ENCODE measurements around the gene RNF152.

The RNF152 gene

DNA sequence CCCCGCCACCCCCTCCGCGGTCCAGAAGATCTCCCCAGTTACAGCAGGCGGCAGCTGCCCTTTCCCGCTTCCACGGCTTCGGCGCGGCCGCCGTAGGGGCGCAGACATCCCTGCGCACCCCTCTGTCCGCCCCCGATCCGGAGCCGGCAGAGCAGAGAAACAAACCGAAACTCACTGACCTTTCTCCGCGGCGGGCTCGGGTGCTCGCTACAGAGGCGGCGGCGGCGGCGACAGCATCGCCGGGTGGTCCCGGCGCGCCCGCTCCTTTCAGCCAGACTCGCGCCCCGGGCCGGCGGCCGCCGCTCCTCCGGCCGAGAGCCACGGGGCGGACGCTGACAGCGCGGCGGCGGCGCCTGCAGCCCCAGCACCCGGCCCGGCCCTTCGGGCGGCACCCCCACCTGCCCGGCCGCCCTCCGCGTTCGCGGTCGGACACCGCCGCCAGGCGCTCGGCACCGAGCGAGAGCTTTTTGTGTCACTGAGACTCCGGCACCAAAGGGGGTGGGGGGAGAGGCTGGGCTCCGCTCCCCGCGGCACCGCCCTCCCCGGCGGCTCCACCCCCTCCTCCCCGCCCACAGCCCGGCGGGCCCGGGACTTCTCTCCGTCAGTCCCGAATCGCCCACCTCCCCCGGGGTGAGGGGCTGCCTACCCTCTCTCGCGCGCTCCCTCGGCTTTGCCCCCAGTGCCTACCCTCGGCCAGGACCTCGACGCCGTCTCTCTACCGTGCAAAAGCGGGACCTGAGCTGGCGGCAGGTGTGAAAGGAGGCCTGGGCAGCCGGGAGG lies 1.4 kb upstream of the RNF152 start:
- DNase-seq (ENCODE audit: low spot score) = peak; percentile 4

DNA sequence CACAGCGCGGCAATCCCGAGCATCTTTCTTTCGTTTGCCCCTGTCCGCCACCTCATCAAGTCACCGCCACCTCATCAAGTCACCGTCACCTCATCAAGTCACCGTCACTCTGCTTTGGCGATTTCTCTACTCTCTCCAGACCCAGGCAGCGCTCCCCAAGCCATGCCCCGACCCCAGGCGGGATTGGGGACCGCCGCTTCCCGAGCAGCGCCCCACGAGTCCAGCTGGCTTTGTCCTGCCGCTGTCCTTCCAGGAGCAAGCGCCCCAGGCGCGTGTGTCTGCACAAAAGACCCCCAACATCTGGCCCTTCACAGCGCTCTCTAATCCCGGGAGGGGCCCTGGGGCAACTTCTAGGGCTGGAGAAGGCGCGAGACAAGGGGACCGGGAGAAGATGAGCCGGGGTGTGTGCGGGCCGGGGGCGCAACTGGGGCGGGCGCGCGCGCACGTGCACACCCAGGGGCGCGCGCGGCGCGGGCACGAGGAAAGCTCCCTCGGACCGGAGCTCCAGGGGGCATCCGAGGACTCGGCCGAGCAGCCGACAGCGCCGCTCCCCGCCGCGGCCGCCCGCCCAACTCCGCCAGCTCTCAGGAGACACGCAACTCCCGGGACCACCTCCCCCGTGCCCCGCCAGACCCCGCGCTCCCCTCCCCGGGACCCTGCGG lies 633 bp upstream of the RNF152 start:
- no peak for DNase-seq (ENCODE audit: low spot score)

DNA sequence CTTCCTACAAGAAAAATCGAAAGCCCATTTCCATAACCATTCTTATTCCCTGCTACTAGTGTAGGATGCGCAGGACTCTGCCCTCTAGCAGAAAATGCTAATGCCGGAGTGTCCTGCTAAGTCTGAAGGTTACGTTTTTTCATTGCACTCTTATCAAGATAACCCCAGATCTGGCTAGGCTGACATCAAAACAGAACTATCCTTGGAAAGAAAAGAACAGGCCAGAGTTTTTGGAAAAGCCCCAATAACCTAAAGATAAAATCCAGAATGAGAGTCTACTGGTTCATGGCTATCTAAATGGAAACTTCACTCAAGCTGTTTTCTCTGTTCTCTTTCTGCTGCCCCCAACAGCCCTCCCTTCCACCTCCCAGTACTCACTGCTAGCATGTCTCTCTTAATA lies 913 bp downstream of the RNF152 start:
- no peak for DNase-seq (ENCODE audit: low spot score)

DNA sequence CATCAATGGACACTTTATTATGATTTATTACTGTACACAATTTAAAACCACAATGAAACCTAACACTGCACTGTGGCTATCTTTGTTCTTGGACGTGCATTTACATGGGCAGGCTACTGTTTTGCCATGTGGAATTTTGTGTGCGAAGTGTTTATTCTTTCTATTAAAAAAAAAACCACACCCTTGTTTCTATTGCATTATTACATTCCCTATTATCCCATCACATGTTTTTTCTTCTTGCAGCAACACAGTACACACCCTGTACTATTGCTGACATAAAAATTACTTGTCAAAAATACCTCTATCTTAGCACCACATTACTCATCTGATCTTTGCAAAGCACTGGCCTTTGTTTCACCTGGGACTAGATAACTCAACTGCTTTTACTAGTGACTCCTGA lies 1.5 kb downstream of the RNF152 start:
- DNase-seq (ENCODE audit: low spot score) = no peak

DNA sequence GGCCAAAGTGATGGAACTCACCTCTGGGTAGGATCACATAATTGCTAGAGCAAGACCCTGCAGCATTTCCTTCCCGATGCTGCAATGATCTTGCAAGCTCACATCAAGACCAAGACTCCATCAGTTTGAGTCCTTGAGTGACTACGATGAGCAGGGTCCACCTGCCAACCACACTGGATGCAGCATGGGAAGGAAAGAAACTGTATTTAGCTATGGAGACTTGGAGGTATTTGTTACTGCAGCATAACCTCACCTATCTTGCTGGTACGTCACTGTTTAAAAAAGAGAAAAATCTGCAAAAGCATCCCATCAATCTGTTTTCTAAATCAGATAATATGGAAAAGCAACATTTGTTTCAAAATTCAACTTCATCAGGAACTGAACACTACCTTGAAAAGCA lies 2.5 kb downstream of the RNF152 start:
- DNase-seq (ENCODE audit: low spot score) = no peak

DNA sequence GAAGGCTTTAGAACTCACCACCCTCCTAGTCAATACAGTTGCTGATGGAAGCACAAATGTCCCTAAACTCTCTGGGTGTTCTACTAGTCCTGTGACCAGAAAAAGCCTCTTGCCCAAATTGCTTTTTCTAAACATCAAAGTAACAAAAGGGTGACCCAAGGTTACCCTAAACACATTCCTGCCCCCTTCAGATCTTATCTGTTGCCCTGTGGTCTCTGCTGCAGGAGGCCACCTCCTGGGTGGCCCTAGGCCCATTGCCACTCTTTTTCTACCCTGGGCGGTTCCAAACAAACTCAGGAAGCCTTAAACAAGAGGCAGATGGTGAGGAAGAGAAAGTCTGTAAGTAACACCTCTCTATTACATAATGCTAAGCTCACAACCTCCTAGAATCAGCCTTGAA lies 3.3 kb downstream of the RNF152 start:
- no peak for DNase-seq (ENCODE audit: low spot score)

DNA sequence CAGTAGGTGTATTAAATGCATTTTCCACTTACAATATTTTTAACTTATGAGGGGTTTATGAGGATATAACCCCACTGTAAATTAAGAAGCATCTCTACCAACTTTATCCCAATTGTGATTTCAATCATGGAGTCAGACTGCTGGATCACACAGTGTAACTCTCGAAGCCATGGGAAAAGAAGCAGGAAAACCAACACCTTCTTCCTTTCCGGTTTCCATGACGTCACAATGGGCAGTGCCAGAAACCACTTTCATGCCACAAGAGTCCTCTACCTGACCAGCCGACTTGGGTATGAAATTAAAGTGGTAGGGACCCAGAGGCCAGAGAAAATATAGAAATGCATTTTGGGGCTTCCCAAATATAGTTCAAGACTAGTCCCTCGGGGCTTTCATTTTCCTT lies 4.2 kb downstream of the RNF152 start:
- DNase-seq (ENCODE audit: low spot score) = no peak

DNA sequence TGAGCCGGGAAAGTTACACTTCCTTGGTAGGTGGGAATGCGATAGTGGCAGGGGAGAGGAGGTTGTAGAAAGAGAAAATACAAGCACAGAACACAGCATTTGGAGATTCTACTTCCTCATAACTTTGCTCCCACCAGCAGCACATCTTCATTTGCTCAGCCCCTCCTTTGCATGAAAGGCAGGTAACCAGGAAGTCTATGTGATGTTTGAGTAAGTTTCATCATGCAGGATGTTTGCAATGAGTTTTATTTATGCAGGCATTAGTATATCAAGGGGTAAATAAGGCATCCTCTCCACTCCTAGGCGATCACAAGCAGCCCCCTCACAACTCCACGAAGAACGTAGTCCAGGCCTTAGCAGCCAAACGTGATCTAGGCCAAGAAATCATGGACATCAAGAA lies 5.0 kb downstream of the RNF152 start:
- no peak for DNase-seq (ENCODE audit: low spot score)

DNA sequence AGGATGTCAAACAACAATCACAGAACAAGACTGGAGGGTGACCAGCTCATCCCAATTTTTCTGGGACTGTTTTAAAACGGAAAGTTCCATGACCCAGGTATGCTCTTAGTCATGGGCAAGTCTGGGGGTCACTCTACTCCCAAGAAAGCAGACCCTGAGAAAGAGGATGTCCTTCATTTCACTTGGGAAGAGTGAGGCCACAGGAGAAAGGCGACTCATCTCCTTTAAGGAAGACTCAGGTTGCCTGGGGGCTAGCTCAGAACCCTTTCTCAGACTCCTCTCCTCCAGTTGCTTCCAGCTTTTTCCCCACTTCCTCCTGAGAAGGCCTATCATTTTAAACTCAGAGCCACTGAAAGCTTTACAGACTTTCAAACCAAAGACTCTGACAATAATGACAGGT lies 9.3 kb downstream of the RNF152 start:
- no peak for DNase-seq (ENCODE audit: low spot score)

DNA sequence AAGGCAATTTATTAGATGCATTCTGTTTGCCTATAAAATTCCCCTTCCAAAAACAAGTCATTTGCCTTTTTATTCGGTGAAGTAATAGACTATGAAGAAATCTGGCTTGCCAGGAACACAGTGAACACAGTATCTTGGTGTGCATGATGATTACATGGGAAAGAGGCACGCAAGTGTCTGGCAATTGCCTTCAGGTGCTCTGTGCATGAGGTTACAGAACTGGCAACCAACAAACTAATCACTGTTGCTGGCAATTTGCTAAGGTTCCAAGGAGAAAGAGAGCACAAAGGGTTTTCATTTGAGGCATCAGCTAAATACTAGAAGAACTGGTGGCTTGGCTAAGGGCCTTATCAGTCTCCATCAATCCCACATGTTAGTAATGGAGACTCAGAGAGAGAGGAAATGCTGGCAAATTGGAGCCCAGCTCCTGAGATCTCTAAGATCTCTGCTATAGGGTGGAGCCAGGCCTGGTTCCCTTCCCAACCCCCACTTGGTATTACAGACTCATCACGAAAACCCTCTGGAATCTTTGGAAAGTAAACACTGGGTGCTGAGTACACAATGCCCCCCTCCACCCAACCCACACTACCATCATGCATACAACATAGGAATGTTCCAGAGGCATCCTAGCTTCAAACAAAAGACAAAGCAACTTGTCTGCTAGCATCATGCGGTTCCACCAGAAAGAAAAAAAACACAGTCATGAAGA lies 10.4 kb downstream of the RNF152 start:
- DNase-seq (ENCODE audit: low spot score) = no peak

DNA sequence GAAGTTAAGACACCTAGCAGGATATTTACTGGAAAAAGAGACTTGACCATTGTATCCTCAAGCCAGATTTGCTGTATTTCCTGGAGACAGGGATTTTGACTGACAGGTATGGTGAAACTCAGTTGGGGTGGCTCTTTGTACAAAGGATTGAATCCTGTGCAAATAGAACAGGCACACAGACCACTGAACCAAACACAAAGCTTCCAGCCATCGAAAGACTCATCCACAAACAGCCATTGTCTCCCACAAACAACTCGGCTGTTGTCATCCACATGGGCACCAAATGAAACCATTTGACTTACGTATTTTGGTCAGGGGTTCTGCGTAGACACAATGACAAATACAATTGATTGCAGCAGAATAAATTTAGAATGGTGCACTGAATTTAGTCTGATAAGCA lies 15.9 kb downstream of the RNF152 start:
- no peak for DNase-seq (ENCODE audit: low spot score)

DNA sequence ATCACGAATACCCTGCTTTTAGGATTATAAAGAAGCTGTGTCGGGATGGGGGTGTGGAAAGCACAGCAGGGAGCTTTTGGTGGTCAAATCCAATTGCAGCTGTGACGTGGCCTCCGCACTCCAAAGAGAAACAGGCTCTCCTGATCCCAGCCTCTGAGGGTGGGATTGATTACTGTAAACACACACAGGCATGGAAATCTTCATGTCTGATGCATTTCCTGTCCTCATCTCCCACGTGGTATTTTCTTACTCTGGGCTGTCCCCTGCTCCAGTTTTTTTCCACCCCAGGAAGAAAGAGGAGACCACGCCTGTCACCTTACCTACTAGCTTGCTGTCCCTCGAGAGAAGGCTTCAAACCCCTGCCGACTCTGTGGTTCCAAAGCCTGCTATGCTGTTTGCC lies 22.7 kb downstream of the RNF152 start:
- no peak for DNase-seq (ENCODE audit: low spot score)

DNA sequence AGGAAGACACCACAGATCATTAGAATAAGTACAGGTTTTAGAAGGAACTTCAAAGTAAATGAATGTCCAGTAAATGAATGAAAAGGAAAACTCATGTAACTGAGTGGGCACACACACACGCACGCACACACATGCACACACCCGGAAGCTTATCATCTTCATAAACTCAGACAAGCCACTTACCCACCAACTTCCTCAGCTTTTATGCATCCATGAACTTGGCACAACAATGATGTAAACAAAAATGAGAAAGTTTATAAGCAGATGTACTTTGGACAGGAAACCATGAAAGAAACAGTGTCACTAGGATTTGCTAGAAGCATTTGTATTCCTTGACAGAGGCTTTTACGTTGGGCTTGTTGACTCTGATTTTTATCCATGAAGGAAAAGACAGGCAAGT lies 23.2 kb downstream of the RNF152 start:
- DNase-seq (ENCODE audit: low spot score) = no peak

DNA sequence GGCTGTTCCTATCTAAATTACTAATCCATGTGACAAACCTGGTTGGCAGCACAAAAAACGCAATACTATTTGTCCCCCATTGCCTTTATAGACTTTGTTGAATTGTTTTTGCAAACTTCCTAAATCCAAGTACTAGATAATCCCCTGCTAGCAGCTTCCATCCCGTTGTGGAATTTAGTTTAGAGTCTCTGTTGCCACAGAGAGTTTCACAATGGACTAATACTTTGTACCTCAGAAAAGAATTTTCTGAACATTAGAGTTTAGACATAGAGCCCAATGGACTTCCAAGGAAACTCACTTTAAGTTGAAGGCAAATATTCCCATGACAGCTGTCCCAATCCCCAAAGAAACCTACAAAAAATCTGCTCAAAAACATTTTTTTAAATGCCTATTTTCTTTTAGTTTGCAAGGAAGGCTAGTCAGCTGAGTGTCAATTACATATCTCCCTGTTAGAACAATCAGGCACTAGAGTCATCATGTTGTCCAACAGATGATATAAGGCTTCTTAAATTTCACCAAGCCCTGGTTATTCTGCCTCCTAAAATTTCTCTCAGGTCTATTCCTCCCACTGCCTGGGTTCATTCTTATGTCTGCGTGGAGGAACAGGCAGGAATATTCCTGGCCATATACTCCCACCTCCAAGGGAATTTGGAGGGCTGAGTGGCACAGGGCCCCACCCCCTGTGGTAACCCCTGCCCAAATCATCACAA lies 27.2 kb downstream of the RNF152 start:
- DNase-seq (ENCODE audit: low spot score) = no peak

DNA sequence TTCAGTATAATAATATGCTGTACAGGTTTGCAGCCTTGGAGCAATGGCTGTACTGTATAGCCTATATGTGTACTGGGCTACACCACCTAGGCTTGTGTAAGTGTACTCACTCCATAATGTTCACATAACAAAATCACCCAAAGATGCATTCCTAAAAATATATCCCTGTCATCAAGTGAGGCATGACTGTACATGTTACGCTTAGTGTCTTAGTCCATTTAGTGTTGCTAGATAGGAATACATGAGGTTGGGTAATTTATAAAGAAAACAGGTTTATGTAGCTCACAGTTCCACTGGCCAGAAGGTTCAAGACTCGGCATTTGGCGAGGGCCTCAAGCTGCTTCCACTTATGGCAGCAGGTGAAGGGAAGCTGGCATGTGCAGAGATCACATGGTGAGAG lies 31.4 kb downstream of the RNF152 start:
- no peak for DNase-seq (ENCODE audit: low spot score)

DNA sequence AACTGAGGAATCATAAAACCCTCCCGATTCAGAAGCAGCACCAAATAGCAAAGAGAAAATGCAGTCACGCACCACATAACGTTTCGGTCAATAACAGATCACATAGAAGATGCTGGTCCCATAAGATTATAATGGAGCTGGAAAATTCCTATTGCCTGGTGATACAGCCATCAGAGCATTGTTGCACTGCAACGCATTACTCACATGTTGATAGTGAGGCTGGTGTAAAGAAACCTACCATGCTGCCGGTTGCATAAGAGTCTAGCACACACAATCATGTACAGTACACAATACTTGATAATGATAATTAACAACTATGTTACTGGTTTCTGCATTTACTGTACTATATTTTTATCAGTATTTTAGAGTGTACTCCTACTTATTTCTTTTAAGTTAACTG lies 32.5 kb downstream of the RNF152 start:
- DNase-seq (ENCODE audit: low spot score) = no peak

DNA sequence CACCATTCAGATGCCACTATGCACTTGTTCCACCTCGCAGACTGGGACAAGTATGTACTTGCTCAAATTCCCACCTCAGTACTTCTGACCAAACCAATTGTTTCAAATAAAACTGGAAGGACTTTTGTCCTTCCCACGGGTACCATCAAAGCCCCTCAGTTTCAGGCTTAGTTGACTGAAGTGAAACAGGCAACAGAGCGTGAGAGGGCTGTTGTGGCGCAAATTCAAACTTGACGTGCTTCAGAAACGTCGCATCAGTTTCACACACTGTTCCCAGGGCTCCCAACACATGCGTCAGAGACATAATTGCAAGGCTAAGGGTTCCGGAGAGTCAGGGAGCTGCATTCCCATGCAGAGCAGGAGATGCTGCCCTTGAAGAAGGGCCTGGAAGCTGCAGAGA lies 33.7 kb downstream of the RNF152 start:
- no peak for DNase-seq (ENCODE audit: low spot score)

DNA sequence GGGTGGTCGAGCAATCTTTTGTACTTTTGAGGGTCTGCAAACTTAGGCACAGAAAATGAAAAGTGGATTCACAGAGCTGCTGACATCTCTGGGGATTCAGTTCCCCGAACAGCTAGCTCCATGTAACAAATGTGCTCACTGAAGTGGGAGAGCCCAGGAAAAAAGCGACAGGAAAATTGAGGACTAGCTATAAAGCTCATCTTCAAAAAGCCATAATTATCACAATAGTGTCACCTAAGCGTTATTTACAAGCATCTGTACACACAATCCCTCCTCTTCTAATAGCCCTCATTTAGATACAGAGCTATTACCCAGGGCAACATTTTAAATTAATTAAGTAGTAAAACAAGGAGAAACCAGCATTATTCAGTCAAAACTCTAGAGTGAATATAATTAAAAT lies 36.1 kb downstream of the RNF152 start:
- DNase-seq (ENCODE audit: low spot score) = no peak

DNA sequence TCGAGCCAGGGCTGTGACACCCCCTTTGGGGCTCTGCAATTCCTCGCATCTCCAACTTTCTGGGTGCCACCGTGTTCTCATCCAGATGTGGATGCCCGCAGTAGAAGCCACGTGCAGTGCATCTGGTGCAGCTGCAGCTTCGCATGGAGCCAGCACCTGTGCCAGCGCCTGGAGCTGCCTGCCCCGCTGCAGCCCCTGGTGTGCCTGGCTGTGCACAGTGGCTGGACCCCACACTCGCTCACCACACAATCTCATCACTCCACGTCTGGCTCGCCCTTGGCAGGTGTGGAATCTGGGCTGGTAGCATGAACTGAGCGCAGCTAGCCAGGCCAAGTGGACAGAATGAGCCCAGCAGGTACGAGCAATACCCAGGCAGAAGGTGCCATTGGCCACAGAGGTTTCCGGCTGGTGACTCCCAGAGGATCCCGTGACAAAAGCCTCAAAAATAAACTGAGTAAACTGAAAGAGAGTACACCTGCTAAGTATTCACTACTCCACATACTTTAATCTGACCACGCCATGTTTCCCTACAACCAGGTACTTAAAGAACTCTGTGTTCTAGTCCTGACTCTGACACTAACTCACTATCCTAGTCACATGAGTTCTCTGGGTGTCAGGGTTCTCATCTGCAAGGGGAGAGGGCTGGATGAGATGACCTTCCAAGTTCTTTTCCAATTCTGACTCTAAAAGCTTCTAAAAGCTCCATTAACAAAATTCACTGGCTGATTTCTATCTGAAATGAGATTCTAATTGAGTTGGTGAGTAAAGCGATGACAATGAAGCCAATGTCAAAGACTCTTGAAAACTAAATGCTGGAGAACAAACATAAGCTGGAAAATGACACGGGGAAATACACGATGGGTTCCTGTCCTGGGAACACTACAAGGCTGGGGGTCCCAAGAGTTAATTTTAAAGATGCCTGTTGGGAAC lies 37.1 kb downstream of the RNF152 start:
- no peak for DNase-seq (ENCODE audit: low spot score)

DNA sequence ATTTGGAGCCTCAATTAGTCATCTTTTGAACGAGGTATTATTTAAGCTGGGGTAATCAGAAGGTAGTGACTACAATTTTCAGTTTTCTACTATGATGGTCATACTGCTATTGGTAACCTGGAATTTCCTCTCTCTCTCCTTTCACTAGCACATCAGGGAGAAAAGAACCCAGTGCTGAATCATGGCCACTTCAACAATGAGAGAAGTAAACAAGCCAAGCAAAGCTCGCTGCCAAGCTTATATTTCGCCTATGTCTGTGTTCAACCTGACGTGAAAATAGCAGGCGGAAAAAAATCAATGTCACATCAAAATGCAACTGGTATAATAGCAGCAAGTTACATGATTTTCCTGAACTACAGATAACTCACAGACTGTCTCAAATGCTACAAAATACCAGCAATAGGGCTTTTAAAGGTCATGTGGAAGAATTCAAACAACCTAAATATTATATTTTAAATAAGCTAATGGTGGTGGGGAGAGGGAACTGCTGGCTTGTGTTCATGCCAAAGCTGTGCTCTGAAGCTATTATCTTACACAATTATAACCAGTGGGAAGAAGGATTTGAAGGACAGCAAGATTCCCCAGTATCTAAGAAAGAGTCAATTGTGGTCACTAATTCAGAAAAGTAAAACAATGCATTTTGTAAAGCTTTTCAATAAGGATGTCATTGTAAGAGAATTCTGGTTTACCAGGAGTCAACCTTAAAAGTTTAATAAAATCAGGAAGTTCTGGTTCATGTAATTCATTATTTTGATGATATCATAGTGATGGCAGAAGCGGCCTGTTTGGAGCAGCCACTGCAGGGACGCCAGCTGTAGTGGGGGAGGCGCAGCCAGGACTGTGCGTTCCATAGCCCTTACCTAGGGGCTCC lies 38.0 kb downstream of the RNF152 start:
- no peak for DNase-seq (ENCODE audit: low spot score)

DNA sequence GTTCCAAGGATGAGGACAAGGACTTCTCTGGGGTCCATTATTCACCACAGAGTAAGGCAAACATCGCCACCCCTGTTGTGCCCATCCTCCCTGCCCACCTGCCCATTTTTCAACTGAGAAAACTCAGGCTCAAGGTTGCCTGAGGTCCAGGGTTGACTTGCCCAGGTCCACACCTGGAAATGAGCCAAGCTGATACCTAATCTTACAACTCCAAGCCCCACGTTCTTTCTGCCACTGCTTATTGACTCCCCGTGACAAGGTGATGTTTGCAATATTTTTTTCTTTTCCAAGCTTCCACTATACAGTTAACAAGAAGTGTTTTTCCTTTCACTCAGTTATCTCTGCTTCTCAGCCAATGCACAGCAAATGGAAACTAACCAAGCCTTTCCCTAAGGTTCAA lies 39.0 kb downstream of the RNF152 start:
- no peak for DNase-seq (ENCODE audit: low spot score)
